Mammary epithelial cell (primary cell): Measurements from ENCODE around the gene C5AR2.
A peak's percentile ranks its signal among the peaks of the same experiment; 100 is the strongest.

Source experiments
- EZH2 ChIP-seq: IDR thresholded peaks from 2 replicates; pipeline ENCODE4 v1.6.1; 2012; ENCODE audit warnings: low read length, inconsistent platforms, borderline replicate concordance
- TF ChIP-seq, protein P1 (sequence below), 2 donors: IDR thresholded peaks in 1 of 2; conservative IDR thresholded peaks in 1 of 2; 2 replicates each; pipeline ENCODE4 v1.5.1; 2011 to 2012; ENCODE audit warnings: inconsistent platforms in 2 of 2, low read length in 2 of 2, mild to moderate bottlenecking in 2 of 2, control low read depth in 1 of 2, low read depth in 1 of 2; ENCODE audit not compliant: insufficient read depth in 1 of 2; ENCODE audit errors: extremely low read depth in 1 of 2

- TF ChIP-seq, protein P1, sequence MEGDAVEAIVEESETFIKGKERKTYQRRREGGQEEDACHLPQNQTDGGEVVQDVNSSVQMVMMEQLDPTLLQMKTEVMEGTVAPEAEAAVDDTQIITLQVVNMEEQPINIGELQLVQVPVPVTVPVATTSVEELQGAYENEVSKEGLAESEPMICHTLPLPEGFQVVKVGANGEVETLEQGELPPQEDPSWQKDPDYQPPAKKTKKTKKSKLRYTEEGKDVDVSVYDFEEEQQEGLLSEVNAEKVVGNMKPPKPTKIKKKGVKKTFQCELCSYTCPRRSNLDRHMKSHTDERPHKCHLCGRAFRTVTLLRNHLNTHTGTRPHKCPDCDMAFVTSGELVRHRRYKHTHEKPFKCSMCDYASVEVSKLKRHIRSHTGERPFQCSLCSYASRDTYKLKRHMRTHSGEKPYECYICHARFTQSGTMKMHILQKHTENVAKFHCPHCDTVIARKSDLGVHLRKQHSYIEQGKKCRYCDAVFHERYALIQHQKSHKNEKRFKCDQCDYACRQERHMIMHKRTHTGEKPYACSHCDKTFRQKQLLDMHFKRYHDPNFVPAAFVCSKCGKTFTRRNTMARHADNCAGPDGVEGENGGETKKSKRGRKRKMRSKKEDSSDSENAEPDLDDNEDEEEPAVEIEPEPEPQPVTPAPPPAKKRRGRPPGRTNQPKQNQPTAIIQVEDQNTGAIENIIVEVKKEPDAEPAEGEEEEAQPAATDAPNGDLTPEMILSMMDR (conservative IDR thresholded peaks at IDR 0.05 in 1 of 2, IDR thresholded peaks at IDR 0.05 in 1 of 2; ENCODE audit: extremely low read depth in 1 of 2, insufficient read depth in 1 of 2, low read depth in 1 of 2, low read length in 2 of 2), result peak; percentile 90 to 99
- TF ChIP-seq EZH2, result no peak
Observed at GRCh38 chr19:47348819-47349795, 17.1 kb downstream of the C5AR2 start, which contains the start of gene DHX34.
